Nephron (organoid): ENCODE results near the gene CADPS.

Experiments used
- H3K27ac Mint-ChIP-seq, 3 experiments: 2 replicates each; pipeline ENCODE4 v1.8.0; 2020; ENCODE audit warnings: mixed read lengths in 3 of 3, mild to moderate bottlenecking in 2 of 3, moderate library complexity in 1 of 3
- H3K27me3 Mint-ChIP-seq: 2 replicates; pipeline ENCODE4 v1.8.0; 2021; ENCODE audit warnings: low read depth, mild to moderate bottlenecking, moderate library complexity, mixed read lengths
- H3K36me3 Mint-ChIP-seq: 2 replicates; pipeline ENCODE4 v1.8.0; 2020; ENCODE audit warnings: low read depth, mixed read lengths
- H3K4me1 Mint-ChIP-seq: 2 replicates; pipeline ENCODE4 v1.8.0; 2020; ENCODE audit warnings: mixed read lengths
- H3K4me3 Mint-ChIP-seq, 3 experiments: 2 replicates each; pipeline ENCODE4 v1.8.0; 2020; ENCODE audit warnings: mild to moderate bottlenecking in 3 of 3, mixed read lengths in 3 of 3, moderate library complexity in 2 of 3
- H3K9me3 Mint-ChIP-seq: 2 replicates; pipeline ENCODE4 v1.8.0; 2020; ENCODE audit warnings: mixed read lengths
- CTCF ChIP-seq, 3 experiments: fragments of 200-600 bp; sonication (generic); IDR thresholded peaks; one replicate each; pipeline ENCODE4 v1.5.0; 2021; ENCODE audit warnings: antibody characterized with exemption in 3 of 3; ENCODE audit not compliant: unreplicated experiment in 3 of 3

CADPS gene

DNA sequence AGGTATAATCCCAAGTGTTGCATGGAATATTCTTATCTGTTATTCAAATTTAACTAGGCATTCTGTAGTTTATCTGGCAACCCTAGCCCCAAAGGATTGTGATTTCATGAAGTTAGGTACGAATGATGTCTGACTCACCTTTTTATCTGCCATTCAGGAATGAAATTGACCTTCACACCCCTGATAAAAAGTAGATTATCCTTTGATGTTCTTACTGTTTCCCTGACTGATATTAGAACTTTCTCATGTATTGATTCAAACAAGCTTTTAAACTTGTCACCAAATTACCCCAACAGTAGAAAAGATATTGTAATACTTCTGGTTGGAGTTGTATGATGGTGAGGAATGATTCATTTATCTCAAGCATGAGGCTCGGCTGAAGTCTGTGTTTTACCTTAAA lies 43.6 kb upstream of the CADPS start:
- H3K27ac Mint-ChIP-seq = no peak overlapping the region
- no peaks in the 10 kb centered on the region for H3K27me3 Mint-ChIP-seq
- no peak overlapping the region for H3K4me3 Mint-ChIP-seq
- TF ChIP-seq CTCF (IDR thresholded peaks at IDR 0.05; ENCODE audit: unreplicated experiment in 3 of 3) = no peak
- no peaks in the 10 kb centered on the region for H3K4me1 Mint-ChIP-seq
- H3K36me3 Mint-ChIP-seq = no peaks in the 10 kb centered on the region
- no peaks in the 10 kb centered on the region for H3K9me3 Mint-ChIP-seq

DNA sequence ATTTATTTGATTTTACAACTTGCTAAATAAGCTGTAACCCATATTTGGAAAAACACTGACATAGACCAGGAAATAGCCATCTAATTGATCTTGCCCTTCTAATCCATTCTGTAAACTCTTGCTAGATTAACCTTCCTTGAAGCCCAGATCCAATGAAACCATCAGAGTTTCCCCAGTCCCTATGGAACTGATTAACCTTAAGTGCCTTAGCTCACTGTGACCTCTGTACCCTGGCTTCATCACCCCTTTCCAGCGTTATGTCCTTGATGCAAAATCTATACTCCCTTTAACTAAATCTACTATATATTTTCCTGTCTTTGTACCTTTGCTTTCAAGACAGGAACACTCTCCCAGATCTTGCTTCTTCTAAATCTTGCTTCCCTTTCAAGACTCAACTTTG lies 42.9 kb upstream of the CADPS start:
- no peak for TF ChIP-seq CTCF (IDR thresholded peaks at IDR 0.05; ENCODE audit: unreplicated experiment in 3 of 3)
- Mint-ChIP-seq H3K4me1 (no peaks in the 10 kb centered on the region), H3K27me3 (no peaks in the 10 kb centered on the region), H3K27ac (no peak overlapping the region), H3K4me3 (no peak overlapping the region), H3K36me3 (no peaks in the 10 kb centered on the region), H3K9me3 (no peaks in the 10 kb centered on the region)

DNA sequence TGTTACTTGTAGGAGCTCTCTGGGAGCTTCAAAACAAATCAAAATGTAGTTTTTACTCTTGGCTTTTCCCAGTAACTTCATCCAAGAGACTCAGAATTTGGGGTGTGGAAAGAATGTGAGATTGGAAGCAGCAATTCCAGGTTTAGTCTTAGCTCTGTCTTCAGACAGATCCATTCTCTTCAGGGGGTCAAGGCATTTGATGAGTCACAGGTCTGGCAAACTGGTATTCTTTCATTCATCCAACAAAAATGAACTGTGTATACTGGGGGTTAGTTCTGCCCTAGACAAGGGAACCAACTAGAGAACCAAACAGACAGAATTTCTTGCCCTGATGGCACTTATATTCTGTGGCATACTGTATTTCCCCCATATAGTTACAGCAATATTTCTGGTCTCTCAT lies 36.3 kb upstream of the CADPS start:
- no peaks in the 10 kb centered on the region for H3K9me3 Mint-ChIP-seq
- TF ChIP-seq CTCF (IDR thresholded peaks at IDR 0.05; ENCODE audit: unreplicated experiment in 3 of 3) = no peak
- H3K27me3 Mint-ChIP-seq = peaks cover 3% of the 10 kb centered on the region
- no peak overlapping the region for H3K27ac Mint-ChIP-seq
- no peaks in the 10 kb centered on the region for H3K36me3 Mint-ChIP-seq
- H3K4me1 Mint-ChIP-seq = no peaks in the 10 kb centered on the region
- H3K4me3 Mint-ChIP-seq = no peak overlapping the region

DNA sequence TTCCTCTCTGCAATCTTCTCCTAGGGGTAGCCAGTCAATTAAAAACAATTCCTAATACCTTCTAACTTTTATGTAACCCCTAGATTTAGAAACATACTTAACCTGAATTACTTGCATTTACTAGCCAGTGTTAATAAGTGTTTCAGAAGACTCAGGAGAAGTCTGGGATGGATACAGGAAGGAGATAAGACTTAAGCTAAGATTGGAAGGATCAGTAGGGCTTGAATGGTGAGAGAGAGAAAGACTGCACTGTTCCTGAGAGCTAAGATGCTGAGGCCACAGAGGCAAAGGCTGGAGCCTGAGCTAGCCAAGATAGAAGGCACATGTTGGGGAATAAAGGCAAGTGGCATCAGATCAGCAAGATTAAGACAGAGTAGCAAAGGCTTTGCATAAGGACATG lies 30.1 kb upstream of the CADPS start:
- no peak overlapping the region for H3K4me3 Mint-ChIP-seq

DNA sequence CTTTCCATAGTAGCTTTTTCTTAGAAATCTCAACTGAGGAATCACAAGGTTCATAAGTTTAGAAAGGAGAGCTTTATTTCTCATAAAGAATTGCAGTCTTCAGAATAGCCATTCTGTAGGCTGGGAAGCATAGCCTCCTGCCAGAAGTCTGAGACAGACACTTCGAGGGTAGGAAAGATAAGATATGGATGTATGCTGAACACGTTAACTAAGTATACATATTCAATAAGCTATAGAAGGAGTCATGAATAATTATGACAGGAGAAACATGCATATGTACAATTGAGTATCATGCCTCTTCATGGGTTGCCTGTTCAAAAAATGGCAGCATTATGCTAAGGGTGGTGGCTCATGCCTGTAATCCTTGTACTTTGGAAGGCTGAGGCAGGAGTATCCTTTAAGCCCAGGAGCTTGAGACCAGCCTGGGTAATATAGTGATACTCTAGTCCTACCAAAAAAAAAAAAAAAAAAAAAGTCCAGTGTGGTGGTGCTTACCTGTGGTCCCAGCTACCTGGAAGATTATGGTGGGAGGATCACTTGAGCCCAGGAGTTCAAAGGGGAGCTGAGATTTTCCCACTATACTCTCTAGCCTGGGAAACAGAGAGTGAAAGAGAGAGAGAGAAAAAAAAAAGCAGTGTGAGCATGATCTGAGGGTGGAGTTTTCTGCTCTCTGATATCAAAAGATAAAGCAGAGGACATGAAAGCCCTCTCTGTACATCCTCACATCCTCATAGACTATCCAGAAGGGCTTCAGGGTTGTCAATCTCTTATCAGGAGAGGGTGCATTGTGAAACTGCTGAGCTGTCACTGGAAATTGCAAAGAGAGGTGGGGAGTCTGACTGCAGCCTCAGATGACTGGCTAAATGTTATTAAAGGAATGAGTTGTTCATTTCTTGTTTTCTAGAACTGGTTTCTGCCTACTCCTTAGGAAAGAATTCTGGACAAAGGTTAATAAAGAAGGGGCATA lies 23.6 kb upstream of the CADPS start:
- no peak overlapping the region for H3K27ac Mint-ChIP-seq
- TF ChIP-seq CTCF (IDR thresholded peaks at IDR 0.05; ENCODE audit: unreplicated experiment in 3 of 3) = no peak
- no peaks in the 10 kb centered on the region for H3K27me3 Mint-ChIP-seq
- H3K36me3 Mint-ChIP-seq = no peaks in the 10 kb centered on the region
- no peak overlapping the region for H3K4me3 Mint-ChIP-seq
- no peaks in the 10 kb centered on the region for H3K9me3 Mint-ChIP-seq
- H3K4me1 Mint-ChIP-seq = no peaks in the 10 kb centered on the region

More for the DNA sequence above, 30.1 kb upstream of the CADPS start:
- no peaks in the 10 kb centered on the region for H3K36me3 Mint-ChIP-seq
- no peak overlapping the region for H3K27ac Mint-ChIP-seq
- no peaks in the 10 kb centered on the region for H3K4me1 Mint-ChIP-seq
- H3K27me3 Mint-ChIP-seq = no peaks in the 10 kb centered on the region
- no peak for TF ChIP-seq CTCF (IDR thresholded peaks at IDR 0.05; ENCODE audit: unreplicated experiment in 3 of 3)
- no peaks in the 10 kb centered on the region for H3K9me3 Mint-ChIP-seq

DNA sequence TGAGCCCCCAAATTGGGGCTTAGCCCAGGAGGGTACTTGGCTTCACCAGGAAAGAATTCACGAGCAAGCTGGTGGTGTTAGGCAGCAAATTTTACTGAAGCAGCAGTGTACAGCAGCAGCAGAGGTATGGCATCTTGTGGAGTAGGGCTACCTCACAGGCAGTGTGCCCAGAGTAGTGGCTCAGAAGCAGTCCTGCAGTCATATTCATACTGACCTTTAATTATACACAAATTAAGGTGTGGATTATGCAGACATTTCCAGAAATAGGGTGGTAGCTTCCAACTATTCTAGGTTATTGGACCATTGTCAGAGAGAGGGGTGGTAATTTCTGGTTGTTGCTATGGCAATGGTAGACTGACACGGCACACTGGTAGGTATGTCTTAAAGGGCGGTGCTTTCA lies 20.7 kb upstream of the CADPS start:
- Mint-ChIP-seq H3K4me1 (no peaks in the 10 kb centered on the region), H3K4me3 (no peak overlapping the region), H3K27ac (no peak overlapping the region), H3K36me3 (no peaks in the 10 kb centered on the region), H3K9me3 (no peaks in the 10 kb centered on the region), H3K27me3 (no peaks in the 10 kb centered on the region)
- TF ChIP-seq CTCF (IDR thresholded peaks at IDR 0.05; ENCODE audit: unreplicated experiment in 3 of 3) = no peak
